A673 (cell line): ENCODE measurements around the gene ENSA.

Experiments used
- CTCF ChIP-seq: fragments of 300-800, 200-600 bp; sonication (generic); conservative IDR thresholded peaks from 2 replicates; pipeline ENCODE4 v1.5.1; 2017; ENCODE audit warnings: low read depth, mild to moderate bottlenecking, antibody characterized with exemption, low read length, moderate library complexity, mixed read lengths
- EZH2 ChIP-seq: fragments of 200-600 bp; sonication (generic); IDR thresholded peaks from 2 replicates; pipeline ENCODE4 v1.6.1; 2017; ENCODE audit warnings: borderline replicate concordance, low read depth, mild to moderate bottlenecking, mixed read lengths, antibody characterized with exemption, low read length; ENCODE audit not compliant: poor library complexity, severe bottlenecking

DNA sequence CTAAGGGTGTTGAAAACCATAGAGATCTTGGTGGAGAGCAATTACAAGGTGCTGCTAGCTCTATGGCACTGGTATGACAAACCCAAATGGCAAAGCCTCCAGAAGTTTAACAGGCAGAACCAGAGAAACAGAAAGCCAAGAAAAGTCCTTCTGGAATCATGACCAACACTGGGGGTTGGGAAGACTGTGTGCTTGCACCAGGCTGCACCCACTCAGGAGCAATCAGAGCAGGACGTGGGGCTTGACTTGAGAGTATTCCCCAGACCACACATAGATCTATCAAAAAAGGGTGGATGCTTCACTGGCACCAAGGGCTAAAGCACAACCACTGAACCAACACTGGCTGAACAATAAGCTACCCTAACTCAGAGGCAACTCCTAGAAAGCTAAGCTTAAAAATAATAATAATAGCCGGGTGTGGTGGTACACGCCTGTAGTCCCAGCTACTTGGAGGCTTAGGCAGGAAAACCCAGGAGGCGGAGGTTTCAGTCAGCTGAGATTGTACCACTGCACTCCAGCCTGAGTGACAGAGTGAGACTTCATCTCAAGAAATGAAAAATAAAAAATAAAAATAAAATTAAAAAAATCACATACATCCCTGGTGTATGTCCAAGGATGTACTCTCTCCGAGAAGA is 20.1 kb upstream of the ENSA start:
- TF ChIP-seq CTCF (no peak), EZH2 (no peak)
